Stimulated activated effector memory CD8-positive, alpha-beta T cell treated with anti-CD3 and anti-CD28 coated beads, Interleukin-12 subunit alpha, Interleukin-12 subunit beta, amount 100 ng/mL, for 72 hours (primary cell): ENCODE measurements around the gene AFAP1.

Experiments
- ATAC-seq: fragments of 150-1000 bp; cut with Tn5 transposase; 2 replicates; pipeline ENCODE4 v1.10.0; 2021
- DNase-seq, 2 donors: peaks; one replicate each; pipeline ENCODE4 v3.0.0; 2021 to 2022; ENCODE audit warnings: low spot score in 2 of 2
- H3K27ac Mint-ChIP-seq: one replicate; pipeline ENCODE4 v1.8.0; 2022; ENCODE audit warnings: mild to moderate bottlenecking, mixed read lengths
- H3K36me3 Mint-ChIP-seq: one replicate; pipeline ENCODE4 v1.8.0; 2022; ENCODE audit warnings: mild to moderate bottlenecking, mixed read lengths
- H3K4me1 Mint-ChIP-seq: one replicate; pipeline ENCODE4 v1.8.0; 2022; ENCODE audit warnings: mixed read lengths
- H3K4me3 Mint-ChIP-seq: one replicate; pipeline ENCODE4 v1.8.0; 2022; ENCODE audit warnings: mild to moderate bottlenecking, mixed read lengths
- H3K9me3 Mint-ChIP-seq: one replicate; pipeline ENCODE4 v1.8.0; 2022; ENCODE audit warnings: mixed read lengths

AFAP1 gene

DNA sequence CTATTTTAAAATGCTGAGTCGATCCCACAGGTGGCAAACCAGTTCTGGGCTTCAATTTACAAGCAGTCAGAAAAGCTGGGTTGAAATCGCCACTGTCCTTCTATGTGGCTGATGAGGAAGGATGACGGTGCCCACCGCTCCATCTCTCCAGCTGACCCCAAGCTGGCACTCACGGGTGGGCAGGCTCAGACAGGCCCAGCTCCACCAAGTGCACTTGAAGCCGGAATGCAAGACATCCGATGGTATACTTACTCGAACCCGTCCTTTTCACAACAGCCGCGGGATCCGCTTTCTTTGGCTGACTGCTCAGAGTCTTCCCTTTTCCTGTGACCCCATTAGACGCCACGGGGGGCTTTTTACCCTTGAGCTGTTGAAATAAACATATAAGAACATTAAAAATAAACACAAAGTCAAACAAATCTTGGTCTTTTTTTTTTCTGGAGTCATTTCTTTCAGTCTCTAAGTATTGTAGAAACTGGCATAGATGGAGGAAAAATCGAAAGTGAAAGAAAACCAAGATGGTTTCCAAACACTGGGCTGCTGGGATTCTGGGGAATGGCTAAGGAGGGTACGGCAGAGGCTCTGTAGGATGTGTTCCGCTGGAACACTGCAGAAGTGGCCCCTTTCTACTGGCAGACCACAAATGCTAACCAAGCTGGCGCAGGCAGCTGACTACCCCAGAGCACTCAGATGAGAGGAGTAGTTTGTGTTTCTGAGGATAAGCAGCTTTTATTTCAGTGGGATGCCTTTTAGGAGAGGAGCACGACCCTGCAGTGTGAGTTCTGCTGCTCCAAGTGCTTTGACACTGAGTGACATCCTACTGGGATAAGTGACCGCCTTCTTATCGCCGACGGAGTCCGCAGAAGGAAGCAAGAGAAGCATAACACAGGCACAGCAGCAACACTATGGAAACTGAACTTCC is 160.9 kb downstream of the AFAP1 start:
- H3K36me3 Mint-ChIP-seq, result peaks cover 63% of the 10 kb centered on the region
- DNase-seq, result no peak
- H3K4me3 Mint-ChIP-seq, result no peak overlapping the region
- no peak overlapping the region for H3K27ac Mint-ChIP-seq
- H3K4me1 Mint-ChIP-seq, result peaks cover 33% of the 10 kb centered on the region
- H3K9me3 Mint-ChIP-seq, result no peaks in the 10 kb centered on the region
- ATAC-seq, result no peak

GRCh38 chr4:7777871-7778509 is 161.7 kb downstream of the AFAP1 start:
- Mint-ChIP-seq H3K9me3 (no peaks in the 10 kb centered on the region), H3K4me3 (no peak overlapping the region), H3K4me1 (peaks cover 32% of the 10 kb centered on the region), H3K36me3 (peaks cover 66% of the 10 kb centered on the region), H3K27ac (peak overlapping the region; percentile 62)
- DNase-seq, result no peak
- ATAC-seq, result no peak

GRCh38 chr4:7777017-7777710 is 162.5 kb downstream of the AFAP1 start:
- Mint-ChIP-seq H3K4me1 (peaks cover 33% of the 10 kb centered on the region), H3K36me3 (peaks cover 74% of the 10 kb centered on the region), H3K27ac (no peak overlapping the region), H3K9me3 (no peaks in the 10 kb centered on the region), H3K4me3 (no peak overlapping the region)
- no peak for DNase-seq
- ATAC-seq, result no peak

DNA sequence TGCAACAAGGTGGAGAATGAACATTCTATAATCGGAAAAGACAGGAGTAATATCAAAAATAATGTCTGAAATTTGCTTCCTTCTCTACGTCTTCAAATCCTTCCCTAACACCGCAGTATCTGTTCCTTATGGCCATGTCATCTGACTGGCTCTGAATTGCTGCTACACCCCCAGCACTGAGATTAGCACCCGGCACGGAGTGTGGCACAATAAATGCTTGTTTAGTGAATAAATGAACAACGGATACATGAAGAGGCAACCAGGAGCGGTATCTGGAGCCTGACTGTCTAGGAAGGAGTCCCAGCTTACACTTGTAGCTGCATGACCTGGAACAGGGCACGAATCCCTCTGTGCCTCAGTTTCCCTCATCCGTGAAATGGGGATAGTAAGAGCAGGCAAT is 164.3 kb downstream of the AFAP1 start:
- DNase-seq (no peak), ATAC-seq (no peak)
- peaks cover 72% of the 10 kb centered on the region for H3K36me3 Mint-ChIP-seq
- H3K4me1 Mint-ChIP-seq, result peaks cover 35% of the 10 kb centered on the region
- no peaks in the 10 kb centered on the region for H3K9me3 Mint-ChIP-seq
- H3K4me3 Mint-ChIP-seq, result no peak overlapping the region
- H3K27ac Mint-ChIP-seq, result no peak overlapping the region

DNA sequence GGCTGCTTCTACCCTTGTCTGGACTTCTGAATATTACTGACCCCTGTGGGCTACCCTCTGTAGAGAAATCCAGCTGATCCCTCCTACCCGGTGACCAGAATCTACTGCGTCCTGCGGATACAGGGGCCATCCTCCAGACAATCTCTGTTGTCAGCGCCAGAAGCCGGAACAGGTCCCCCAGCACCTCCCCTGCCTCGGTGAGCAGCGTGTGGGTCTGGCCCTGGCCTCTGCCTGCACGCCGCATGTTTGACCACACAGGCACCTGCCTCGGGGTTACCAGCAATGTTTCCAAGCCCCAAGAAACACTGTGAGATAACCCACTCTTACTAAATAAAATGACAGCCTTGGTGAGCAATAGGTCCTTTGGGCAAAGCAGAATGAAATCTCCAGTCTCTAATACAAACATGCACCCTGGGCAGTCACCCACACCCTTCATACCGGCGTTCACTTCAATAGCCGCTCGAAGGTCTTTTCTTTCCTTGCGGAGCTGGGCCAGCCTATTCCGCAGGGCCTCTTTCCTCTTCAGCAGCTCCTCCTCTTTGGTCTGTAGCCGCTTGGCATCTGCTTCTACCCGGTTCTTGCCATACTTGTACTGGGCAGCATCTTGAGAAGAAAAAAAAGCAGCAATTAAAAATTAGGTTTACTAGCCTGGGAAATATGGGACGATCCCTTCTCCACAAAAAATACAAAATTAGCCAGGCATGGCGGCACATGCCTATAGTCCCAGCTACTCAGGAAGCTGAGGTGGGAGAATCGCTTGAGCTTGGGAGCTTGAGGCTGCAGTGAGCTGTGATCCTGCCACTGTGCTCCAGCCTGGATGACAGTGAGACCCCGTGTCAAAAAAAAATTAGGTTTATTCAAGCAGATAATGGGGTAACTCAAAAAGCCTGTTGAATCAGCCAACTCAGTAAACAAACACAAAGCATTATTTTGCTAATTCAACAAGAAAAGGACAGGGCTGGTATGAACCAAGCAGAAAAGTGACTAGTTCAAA is 165.1 kb downstream of the AFAP1 start:
- H3K36me3 Mint-ChIP-seq, result peaks cover 75% of the 10 kb centered on the region
- ATAC-seq (no peak), DNase-seq (no peak)
- H3K9me3 Mint-ChIP-seq, result no peaks in the 10 kb centered on the region
- peaks cover 43% of the 10 kb centered on the region for H3K4me1 Mint-ChIP-seq
- no peak overlapping the region for H3K4me3 Mint-ChIP-seq
- no peak overlapping the region for H3K27ac Mint-ChIP-seq

- ATAC-seq (no peak), DNase-seq (no peak)
- Mint-ChIP-seq H3K9me3 (no peaks in the 10 kb centered on the region), H3K4me3 (no peak overlapping the region), H3K27ac (peak overlapping the region; percentile 82), H3K36me3 (peaks cover 79% of the 10 kb centered on the region), H3K4me1 (peaks cover 39% of the 10 kb centered on the region)
These were observed 166.1 kb downstream of the AFAP1 start for GRCh38 chr4:7773401-7774180.

GRCh38 chr4:7772711-7773385 is 166.8 kb downstream of the AFAP1 start:
- no peak overlapping the region for H3K4me3 Mint-ChIP-seq
- H3K4me1 Mint-ChIP-seq, result peaks cover 34% of the 10 kb centered on the region
- ATAC-seq (no peak), DNase-seq (no peak)
- H3K36me3 Mint-ChIP-seq, result peaks cover 79% of the 10 kb centered on the region
- H3K9me3 Mint-ChIP-seq, result no peaks in the 10 kb centered on the region
- H3K27ac Mint-ChIP-seq, result peak overlapping the region; percentile 82

DNA sequence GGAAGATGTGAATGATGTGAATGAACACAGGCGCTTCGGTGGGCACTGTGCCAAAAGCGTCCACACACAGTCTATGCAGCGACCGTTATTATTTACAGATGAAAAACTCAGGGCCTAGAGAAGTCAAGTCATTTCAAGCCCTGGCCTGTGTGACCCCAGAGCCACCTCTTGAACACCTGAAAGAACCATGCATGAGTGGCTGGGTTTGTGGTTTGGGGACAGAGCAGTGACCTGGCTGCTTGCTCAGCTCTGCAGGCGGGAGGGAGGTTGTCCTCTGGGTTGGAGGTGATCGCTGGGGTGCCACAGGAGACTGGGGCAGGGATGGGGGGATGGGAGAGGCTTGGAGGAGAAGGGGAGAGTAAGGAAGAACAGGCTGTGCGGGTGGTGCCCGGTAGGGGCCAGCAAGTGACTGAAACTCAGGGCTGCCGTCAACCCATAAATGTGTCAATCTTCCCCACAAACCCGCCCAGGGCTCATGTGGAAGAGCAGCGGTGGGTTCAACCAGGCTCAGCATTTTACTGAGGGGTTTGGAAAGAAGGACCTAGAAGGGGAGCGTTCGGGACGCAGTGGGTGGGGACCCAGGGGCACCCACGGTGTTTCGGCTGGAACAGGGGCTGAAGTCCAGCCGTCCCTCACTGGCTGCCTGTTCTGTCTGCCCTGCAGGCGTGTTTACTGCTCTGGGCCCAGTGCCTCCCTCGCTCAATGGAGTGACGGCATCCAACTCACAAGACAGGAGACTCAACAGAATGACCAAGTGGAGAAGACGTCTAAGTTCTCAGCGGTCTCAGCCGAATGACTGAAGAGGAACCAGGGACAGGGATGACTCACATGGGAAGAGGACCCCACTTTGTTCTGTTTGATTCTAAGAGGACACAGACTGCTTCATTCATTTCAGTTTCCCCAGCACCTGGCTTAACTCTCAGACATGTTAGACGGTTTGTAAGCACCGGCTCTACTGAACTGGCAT is 167.8 kb downstream of the AFAP1 start:
- no peak overlapping the region for H3K4me3 Mint-ChIP-seq
- no peak for DNase-seq
- H3K36me3 Mint-ChIP-seq, result peaks cover 72% of the 10 kb centered on the region
- peak overlapping the region; percentile 41 for H3K27ac Mint-ChIP-seq
- peaks cover 34% of the 10 kb centered on the region for H3K4me1 Mint-ChIP-seq
- peak; percentile 46 for ATAC-seq
- no peaks in the 10 kb centered on the region for H3K9me3 Mint-ChIP-seq

- peaks cover 65% of the 10 kb centered on the region for H3K36me3 Mint-ChIP-seq
- no peaks in the 10 kb centered on the region for H3K9me3 Mint-ChIP-seq
- no peak for DNase-seq
- H3K27ac Mint-ChIP-seq, result peak overlapping the region; percentile 41
- peaks cover 34% of the 10 kb centered on the region for H3K4me1 Mint-ChIP-seq
- no peak overlapping the region for H3K4me3 Mint-ChIP-seq
- peak; percentile 65 for ATAC-seq
These were observed 168.6 kb downstream of the AFAP1 start for GRCh38 chr4:7771056-7771455.

- Mint-ChIP-seq H3K4me3 (no peak overlapping the region), H3K36me3 (peaks cover 62% of the 10 kb centered on the region), H3K9me3 (no peaks in the 10 kb centered on the region), H3K27ac (peak overlapping the region; percentile 41), H3K4me1 (peaks cover 36% of the 10 kb centered on the region)
- ATAC-seq, result no peak
- no peak for DNase-seq
These were observed 169.2 kb downstream of the AFAP1 start for GRCh38 chr4:7770224-7771050.

GRCh38 chr4:7769396-7770223 is 170.1 kb downstream of the AFAP1 start:
- ATAC-seq, result no peak
- H3K36me3 Mint-ChIP-seq, result peaks cover 59% of the 10 kb centered on the region

More at GRCh38 chr4:7769396-7770223, 170.1 kb downstream of the AFAP1 start:
- H3K4me3 Mint-ChIP-seq, result no peak overlapping the region
- H3K9me3 Mint-ChIP-seq, result no peaks in the 10 kb centered on the region
- H3K27ac Mint-ChIP-seq, result peak overlapping the region; percentile 41
- peaks cover 41% of the 10 kb centered on the region for H3K4me1 Mint-ChIP-seq
- no peak for DNase-seq
